Posterior cingulate gyrus (tissue), 11 donors: ENCODE results near the gene B4GALNT1.
"Not testable (repeated sequence)": the region's sequence is repeated elsewhere in the genome, so short reads cannot be mapped to it uniquely, and the experiment has no call there.

Source experiments
- DNase-seq, 10 donors: peaks; one replicate each; pipeline versions ENCODE4 v3.0.0 to v3.0.0-alpha.2; 2020 to 2021; ENCODE audit warnings: mixed read lengths in 3 of 10
- intact Hi-C: fragments of 100-400 bp; cut with DNase I; formaldehyde crosslinking; loops from one replicate; pipeline ENCODE4 v1.15.1; 2023

The B4GALNT1 gene

DNA sequence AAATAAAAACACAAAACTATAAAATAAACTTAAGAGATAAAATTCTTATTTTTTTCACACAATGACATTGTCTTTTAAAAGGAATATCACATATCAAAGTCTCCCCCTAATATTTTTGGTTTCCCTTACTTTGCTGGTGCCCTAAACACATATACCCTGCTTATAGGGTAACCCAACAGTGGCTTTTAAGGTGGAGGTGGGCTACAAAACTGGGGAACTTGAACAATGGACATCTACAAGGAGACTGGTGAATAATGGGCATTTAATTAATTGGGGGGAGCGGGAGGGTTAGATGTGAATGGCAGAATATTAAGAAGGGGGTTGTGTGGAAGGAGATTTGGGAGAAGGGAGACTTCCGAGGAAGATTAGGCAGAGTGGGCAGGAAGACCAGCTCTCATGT lies 9.6 kb downstream of the B4GALNT1 start:
- intact Hi-C loops = no loop called here

DNA sequence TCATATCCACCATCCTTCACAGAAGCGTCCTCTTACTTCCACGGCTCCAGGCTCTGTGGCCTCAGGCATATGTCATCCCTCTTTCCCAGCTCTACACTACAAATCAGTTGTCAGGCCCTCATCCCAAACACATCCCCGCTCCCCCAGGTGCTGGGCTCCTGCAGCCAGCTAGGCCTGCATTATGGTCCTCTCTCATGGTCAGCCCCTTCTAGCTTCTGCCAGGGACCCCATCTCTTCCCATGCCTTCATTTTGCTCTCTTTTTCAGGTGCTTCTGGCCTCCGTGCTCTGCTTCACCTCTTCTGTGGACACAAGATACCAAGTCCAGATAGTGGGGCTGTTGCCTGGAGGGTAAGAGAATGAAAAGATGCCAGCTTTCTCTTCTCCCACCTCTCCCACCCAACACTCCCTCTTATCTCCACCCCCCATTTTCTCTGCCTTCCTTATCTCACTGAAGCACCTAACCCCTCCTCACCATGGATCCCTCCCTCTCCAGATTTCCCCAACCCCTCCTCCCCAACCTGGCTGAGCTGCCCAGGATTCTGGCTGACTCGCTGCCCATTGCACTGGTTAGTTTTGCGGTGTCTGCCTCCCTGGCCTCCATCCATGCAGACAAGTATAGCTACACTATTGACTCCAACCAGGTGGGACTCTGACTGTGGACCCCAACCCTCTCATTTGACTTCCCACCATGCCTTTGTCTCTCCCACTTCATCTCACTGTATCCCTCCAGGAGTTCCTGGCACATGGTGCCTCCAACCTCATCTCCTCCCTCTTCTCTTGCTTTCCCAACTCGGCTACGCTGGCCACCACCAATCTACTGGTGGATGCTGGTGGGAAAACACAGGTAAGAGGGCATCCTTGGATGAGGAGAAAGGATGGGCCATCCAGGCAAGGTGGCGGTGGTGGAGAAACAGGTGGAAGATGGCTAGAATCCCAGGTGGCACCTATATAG lies 10.4 kb downstream of the B4GALNT1 start:
- no peak for DNase-seq
- intact Hi-C loops = no loop called here

More for the DNA sequence above, 9.6 kb downstream of the B4GALNT1 start:
- no peak for DNase-seq

DNA sequence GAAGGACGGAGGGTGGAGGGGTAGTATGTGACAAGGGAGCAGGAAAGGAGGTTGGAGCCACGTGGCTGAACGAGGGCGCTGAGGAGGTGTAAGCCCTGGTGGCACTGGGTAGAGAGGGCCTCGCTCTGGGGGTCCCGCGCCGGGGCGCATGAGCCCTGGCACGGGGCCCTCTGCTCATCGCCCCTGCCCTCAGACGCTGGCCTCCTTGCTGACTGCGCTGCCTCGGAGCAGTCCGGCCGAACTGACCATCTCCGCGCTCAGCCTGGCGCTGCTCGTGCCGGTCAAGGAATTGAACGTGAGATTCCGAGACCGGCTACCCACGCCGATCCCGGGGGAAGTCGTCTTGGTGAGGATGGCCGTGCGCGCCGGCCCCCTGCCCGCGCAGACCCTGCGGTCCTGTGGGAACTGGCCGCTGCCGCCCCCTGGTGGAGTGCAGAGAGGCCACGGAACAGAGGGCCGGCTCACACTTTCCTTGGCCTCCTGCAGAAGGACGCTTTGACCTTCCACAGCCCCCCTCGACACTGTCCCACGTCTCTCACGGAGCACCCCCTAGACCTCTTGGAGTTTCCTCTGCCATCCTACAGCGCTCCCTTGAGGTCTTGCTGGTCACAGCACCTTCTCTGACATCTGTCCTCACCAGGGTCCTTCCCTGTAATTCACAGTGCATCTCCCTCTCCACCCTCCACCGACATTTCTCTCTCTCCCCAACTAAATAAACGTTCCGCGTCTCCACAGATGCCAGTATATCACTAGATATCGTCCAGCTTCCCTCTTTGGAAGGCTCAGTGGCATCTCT lies 11.3 kb downstream of the B4GALNT1 start:
- intact Hi-C loops = loop anchor here (1.0 kb wide), 1 partner anchor 38 kb away; no protein-coding TSS in a partner anchor
- peak in 8 of 10 donors; percentile 59 to 93 (median 74) for DNase-seq

DNA sequence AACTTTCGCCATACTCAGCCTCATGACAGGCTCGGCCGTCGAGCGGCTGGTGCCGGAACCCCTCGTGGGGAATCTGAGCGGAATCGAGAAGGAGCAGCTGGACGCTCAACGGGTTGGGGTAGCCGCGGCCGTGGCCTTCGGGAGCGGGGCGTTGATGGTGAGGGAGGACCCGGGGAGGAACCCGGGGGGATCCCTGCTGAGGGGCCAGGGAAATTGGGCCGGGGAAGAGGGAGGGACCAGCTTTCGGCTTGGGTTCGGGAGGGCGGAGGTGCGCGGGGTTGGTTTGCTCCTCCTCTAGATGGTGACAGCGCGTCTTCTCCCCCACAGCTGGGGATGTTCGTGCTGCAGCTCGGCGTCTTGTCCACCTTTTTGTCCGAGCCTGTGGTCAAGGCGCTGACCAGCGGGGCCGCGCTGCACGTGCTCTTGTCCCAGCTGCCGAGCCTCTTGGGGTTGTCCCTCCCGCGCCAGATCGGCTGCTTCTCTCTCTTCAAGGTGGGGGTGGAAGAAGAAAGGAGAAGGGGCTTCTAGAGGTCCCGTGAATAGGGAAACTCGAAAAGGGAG lies 12.0 kb downstream of the B4GALNT1 start:
- peak in 2 of 10 donors; percentile 82 to 83 for DNase-seq
- intact Hi-C loops = loop anchor here (1.0 kb wide), 1 partner anchor 38 kb away; no protein-coding TSS in a partner anchor

DNA sequence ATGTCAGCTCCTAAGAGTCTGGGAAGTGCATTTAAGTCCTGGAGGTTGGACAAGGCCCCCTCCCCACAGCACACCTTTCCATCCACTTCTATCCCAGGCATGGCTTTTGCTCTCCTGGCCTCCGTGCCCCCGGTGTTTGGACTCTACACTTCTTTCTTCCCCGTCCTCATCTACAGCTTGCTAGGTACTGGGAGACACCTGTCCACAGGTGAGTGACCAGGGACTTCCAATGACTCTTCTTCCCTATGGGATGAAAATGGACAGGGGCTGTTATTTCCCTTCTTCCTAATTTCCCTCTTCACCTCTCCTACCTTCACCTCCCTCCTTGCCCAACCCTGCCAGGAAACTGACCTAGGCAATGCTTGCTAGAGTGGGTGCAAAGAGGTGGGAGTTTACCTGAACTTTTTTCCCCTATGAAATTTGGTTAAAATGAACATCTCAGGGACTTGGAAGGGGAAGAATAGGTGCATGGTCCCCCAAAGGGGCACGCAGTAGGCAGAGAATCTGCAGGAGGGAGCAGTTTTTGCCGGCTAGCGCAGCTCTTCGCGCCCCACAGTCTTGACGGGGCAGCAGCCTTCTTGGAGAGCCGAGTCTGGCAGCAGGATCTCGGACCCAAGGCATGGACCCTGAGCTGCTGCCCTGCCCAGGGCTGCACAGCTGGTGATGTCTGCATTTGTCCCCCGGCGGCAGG lies 12.6 kb downstream of the B4GALNT1 start:
- no peak for DNase-seq
- intact Hi-C loops = no loop called here

DNA sequence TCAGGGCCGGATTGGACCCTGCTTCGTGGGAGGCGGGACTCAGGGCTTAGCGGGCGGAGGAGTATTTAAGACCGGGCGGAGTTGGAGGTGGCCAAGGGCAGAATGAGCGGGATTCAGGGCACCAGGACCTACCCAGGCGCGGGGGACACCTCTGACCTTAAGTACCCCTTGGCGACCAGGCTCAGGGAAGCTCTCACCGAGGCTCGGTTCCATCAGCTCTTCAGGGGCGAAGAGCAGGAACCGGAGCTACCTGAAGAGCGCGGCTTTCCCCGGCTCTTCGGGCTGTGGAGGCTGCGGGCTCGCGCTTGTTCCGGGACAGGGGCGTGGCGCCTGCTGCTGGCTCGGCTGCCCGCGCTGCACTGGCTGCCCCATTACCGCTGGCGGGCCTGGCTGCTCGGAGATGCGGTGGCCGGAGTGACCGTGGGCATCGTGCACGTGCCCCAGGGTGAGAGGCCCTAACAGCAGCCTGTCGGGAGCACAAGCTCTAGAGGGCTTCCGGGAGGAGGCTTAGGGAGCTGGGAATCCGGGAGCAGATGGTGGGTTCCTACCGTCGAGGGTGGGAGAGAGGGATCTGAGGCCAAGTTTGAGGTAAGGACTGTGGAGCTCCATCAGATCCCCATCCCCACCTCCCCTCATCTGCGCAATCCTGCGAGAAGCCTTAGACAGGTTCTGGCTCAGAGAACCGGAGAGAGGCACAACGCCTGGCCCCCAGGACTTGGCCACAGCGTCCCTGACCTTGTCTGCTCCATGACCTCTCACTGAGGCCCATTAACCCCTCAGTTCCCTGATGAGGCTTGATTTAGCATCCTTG lies 13.4 kb downstream of the B4GALNT1 start:
- peak in 2 of 10 donors; percentile 74 to 82 for DNase-seq
- intact Hi-C loops = no loop called here

DNA sequence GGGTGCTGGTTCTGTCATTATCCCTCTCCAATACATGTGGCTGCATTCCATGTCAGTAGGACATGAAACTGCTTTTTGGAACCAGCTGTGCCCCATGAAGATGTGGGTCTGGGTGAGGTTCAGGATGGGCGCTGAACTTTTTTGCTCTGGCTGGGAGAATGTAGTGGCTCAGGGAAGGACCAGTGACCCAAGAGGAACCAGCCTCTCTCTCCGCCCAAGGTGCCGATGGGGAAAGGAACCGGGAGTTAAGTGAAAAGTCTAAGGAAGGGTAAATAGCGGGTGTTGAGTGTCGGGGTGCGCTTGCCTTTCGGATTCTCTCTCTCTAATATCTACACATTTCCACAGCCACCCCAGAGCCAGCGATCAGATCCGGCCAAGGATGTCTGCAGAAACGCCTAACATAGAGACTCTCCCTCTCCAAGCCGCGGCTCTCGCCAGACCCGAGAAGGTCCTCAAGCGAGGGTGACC lies 14.0 kb downstream of the B4GALNT1 start:
- intact Hi-C loops = no loop called here
- no peak for DNase-seq

DNA sequence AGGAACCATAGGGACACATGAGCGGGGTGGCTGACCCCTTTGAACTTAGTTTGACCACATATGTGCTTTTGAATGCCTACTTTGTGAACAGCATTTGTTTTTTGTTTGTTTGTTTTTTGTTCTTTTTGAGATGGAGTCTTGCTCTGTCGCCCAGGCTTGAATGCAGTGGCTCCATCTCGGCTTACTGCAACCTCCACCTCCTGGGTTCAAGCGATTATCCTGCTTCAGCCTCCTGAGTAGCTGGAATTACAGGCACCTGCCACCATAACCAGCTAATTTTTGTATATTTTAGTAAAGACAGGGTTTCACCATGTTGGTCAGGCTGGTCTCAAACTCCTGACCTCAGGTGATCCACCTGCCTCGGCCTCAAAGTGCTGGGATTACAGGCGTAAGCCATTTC lies 14.6 kb downstream of the B4GALNT1 start:
- DNase-seq, intact Hi-C loops: not testable (repeated sequence)

DNA sequence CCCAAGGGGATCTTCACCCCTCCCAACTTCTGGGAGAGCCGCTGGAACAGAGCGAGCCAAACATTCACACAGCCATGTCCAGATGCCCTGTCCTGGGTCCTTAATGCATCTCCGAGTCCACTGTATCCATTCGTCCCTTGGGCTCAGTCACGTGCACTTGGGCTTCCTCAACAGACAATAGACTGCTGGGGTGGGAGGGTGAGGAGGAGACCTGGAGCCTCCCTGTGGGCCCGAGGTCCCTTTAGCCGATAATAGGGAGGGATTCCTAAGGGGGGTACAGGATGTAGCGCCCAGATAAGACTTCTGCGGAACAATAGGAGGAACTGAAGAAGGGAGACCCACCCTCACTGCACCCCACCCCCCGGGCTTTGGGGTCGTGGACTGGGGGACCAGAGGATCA lies 15.1 kb downstream of the B4GALNT1 start:
- DNase-seq = no peak
- intact Hi-C loops = no loop called here

DNA sequence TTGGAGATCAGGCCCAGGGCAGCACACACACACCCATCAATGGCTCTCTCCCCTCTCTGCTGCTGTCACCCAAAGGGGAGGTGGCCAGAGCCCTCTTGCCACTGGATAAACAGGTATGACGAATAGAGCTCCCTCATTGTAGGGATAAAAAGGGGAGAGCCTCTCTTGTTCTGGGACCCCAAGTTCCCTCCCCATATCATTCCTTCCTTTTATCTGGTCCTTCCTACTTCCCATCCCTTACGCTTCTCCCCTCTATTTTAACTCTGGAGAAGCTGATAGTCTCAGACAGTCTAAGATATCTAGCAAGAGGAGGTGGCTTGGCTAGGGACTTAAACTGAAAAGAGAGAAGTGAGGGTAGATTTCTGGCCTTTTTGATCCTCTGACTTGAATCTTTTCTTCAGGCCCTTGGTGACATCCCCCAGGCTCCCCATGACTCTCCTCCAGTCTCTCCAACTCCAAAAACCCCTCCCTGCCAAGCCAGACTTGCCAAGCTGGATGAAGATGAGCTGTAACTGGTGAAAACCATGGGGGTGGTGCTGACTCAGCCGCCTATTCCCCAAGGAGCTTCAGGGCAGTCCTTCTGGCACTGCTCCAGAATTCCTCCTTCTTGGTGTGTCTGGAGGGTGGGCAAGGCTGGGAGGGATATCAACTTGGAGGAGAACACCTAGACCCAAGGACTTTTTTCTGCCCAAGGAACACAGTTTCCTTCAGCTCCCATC lies 16.5 kb downstream of the B4GALNT1 start:
- peak in 2 of 10 donors; percentile 48 to 89 for DNase-seq

DNA sequence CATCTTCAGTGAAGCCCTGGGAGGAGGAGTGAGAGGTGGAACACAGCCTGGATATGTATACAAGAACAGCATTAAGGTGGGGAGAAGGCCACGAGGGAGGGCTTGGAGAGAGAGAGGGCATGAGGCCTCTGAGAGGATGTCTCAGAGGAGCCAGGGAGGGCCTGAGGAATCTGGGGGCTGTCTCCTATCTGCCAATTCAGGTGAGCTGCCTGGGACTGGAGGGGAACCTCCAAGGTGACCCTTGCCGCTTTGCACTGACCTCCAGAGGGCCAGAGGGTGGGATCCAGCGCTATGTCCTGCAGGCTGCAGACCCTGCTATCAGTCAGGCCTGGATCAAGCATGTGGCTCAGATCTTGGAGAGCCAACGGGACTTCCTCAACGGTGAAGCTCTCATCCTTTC lies 17.4 kb downstream of the B4GALNT1 start:
- intact Hi-C loops = no loop called here
- DNase-seq = no peak

More for the DNA sequence above, 16.5 kb downstream of the B4GALNT1 start:
- intact Hi-C loops = no loop called here

DNA sequence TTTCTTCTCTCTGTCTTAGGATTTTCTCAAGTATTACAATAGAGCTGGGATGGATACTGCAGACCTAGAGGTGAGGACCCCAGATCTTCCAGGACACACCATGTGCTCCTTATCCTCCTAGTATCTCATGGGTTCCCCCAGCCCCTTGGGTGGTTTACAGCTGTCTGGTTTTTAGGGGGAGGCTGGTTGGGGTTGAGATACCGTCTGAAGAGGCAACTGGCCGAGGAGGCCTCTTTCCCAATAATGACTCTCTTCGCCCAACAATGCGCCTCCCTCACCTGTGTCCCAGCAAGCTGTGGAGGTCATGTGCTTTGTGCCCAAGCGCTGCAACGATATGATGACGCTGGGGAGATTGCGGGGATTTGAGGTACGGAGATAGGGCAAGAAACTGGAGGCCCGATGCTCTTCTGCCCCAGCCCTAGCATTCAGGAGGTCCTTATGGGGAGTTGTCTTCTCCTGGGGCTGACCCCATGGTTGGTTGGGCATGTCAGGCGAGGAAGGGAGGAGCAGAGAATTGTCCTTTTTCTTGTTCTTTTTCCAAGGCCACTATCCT lies 18.0 kb downstream of the B4GALNT1 start:
- intact Hi-C loops = no loop called here
- peak in 1 of 10 donors; percentile 40 for DNase-seq

DNA sequence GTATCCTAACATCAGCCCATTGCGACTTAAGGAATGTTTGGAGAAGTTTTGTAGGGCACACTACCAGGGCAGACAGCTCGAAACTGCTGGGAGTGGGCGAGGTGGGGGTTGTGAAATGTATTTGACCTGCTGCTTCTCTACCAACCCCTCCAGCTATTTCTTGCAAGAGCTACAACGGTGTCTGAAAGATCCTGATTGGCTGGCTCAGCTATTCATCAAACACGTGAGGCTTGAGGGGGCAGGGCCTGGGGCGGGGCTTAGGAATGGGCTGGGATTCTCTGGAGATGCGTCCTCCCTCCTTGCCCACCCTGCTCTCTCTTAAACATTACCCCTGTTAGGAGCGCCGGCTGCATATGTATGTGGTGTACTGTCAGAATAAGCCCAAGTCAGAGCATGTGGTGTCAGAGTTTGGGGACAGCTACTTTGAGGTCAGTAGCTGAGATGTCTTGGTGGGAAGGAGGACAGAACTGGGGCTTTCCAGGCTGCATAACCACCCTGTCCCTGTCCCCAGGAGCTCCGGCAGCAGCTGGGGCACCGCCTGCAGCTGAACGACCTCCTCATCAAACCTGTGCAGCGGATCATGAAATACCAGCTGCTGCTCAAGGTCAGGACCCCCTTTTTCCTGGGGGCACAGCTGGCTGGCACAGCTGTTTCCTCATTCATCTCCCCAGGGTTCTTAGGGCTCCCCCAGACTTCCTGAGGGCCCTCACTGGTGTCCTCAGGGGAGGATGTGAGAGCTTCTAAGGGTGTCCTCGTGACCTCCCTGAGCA lies 18.6 kb downstream of the B4GALNT1 start:
- DNase-seq = peak in 3 of 10 donors; percentile 53 to 89 (median 85)
- intact Hi-C loops = no loop called here

DNA sequence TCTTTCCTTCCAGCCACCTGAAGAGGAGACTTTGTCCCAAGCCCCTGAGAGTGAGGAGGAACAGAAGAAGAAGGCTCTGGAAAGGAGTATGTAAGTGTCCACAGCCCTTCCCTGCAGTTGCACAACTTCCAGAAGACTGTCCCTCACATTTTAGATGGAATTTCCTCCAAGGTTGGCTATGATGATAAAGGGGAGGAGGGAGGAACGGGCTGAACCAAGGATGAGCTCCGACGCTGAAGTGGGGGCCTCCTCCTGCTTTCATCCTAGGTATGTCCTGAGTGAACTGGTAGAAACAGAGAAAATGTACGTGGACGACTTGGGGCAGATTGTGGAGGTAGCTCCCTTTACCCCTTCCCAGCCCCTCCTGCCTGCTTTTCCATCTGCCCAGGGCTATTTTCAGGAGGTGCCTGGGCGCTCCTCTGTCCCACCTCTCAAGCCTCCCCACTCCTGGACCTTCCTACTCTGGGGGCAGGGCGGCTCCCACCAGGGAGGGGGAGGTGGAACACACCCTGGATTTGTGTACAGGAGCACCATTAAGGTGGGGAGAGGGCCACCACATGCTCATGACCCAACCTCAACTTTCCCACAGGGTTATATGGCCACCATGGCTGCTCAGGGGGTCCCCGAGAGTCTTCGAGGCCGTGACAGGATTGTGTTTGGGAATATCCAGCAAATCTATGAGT lies 19.4 kb downstream of the B4GALNT1 start:
- peak in 1 of 10 donors; percentile 14 for DNase-seq
- intact Hi-C loops = no loop called here

DNA sequence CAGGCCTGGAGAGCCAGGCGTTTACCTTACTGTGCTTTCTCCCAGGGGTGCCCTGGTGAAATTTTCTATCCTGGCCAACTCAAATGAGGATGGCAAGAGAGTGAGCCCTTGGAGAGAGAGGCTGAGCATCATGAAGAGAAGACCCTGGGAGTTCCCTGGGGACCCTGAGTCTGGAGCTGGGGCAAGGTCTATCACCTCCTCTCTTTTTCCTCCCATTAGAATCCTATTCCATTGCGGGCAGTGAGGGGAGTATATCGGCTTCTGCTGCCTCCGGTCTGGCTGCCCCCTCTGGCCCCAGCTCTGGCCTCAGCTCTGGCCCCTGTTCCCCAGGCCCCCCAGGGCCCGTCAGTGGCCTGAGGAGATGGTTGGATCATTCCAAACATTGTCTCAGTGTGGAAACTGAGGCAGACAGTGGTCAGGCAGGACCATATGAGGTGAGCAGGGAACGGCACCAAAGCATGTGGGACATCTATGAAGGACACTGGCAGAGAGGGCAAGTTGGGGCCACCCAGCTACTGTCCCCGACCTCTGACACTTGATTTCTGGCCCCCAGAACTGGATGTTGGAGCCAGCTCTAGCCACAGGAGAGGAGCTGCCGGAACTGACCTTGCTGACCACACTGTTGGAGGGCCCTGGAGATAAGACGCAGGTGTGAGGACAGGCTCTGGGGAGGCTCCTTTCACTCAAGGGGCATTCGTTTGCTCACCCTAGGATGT lies 20.1 kb downstream of the B4GALNT1 start:
- DNase-seq = peak in 1 of 10 donors; percentile 68

More for the DNA sequence above, 20.1 kb downstream of the B4GALNT1 start:
- intact Hi-C loops = no loop called here
